Middle frontal gyrus (tissue), 1 donor: ENCODE data around the gene HTRA3.

Source experiments
- DNase-seq: peaks from one replicate; pipeline ENCODE4 v3.0.0-alpha.2; 2015; ENCODE audit warnings: low spot score; ENCODE audit errors: extremely low spot score

Gene HTRA3

GRCh38 chr4:8355306-8355705 lies 85.8 kb downstream of the HTRA3 start:
- DNase-seq = no peak

DNA sequence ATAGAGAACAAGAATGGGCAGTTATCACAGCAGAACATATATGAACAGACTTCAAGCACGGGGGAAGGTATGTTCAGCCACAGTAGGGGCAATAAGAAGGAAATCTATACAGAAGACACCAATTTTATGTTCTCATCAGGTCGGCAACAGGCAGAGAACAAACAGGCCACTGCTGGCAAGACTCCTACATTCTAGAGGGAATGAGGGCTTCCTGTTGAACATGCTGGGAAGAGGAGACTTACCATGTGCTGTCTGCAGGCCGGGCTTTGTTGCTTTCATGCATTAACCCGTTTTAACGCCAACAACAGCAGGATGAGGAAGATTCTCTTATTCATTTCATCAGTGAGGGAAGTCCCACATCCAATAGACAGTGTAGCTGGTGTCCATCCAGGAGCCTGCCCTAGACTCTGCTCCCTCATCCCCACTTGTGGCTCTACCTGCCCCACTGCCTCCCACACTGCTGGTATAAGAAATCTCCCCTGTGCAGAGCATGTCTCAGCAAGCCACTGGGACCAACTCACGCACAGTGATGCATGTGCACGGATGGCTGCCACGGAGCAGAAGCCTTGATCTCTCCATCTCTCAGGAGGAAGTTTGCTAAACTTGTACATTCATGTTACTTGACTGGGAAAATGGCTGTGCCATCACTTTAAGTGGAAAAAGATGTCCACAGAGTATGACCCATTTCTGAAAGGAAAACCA lies 86.5 kb downstream of the HTRA3 start:
- no peak for DNase-seq
